ENCODE measurements around the gene FGFR2.

DNA sequence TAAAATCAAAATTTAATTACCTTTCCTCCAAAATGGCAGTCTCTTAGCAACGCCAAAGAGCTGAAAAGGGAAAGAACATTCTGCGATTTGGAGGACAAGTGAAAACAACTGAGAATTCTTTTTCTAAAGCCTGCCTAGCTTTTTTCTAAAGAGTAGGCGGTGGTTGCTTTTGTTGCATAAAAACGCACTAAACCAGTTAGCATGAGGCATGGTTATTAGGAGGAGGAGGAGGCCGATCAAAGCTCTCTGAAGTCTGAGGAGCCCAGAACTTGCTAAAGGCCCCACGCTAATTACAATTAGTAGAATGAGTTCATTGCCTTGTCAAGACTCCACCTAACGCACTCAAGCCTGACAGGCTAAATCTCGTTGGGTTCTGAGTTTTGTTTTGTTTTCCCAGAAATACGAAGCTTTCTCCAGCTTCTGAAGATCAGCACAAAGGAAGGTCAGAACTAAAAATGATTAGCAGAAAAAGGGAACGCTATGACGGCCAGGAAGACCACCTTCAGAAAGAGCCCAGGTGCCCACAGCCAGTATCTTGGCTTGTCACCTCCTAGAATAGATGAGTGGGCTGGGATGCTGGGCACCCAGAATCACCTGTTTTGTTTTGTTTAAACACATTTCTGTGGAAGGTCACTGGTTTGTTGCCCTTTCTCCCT lies 72.0 kb downstream of the FGFR2 start:
- TF ChIP-seq, protein P1, sequence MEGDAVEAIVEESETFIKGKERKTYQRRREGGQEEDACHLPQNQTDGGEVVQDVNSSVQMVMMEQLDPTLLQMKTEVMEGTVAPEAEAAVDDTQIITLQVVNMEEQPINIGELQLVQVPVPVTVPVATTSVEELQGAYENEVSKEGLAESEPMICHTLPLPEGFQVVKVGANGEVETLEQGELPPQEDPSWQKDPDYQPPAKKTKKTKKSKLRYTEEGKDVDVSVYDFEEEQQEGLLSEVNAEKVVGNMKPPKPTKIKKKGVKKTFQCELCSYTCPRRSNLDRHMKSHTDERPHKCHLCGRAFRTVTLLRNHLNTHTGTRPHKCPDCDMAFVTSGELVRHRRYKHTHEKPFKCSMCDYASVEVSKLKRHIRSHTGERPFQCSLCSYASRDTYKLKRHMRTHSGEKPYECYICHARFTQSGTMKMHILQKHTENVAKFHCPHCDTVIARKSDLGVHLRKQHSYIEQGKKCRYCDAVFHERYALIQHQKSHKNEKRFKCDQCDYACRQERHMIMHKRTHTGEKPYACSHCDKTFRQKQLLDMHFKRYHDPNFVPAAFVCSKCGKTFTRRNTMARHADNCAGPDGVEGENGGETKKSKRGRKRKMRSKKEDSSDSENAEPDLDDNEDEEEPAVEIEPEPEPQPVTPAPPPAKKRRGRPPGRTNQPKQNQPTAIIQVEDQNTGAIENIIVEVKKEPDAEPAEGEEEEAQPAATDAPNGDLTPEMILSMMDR (IDR thresholded peaks at IDR 0.05; ENCODE audit: low read depth, low read length, missing input control), result no peak
- no peak for TF ChIP-seq RAD21 (IDR thresholded peaks at IDR 0.05)
- TF ChIP-seq, protein P2, sequence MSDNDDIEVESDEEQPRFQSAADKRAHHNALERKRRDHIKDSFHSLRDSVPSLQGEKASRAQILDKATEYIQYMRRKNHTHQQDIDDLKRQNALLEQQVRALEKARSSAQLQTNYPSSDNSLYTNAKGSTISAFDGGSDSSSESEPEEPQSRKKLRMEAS (IDR thresholded peaks at IDR 0.05), result no peak
- TF ChIP-seq, protein P3, sequence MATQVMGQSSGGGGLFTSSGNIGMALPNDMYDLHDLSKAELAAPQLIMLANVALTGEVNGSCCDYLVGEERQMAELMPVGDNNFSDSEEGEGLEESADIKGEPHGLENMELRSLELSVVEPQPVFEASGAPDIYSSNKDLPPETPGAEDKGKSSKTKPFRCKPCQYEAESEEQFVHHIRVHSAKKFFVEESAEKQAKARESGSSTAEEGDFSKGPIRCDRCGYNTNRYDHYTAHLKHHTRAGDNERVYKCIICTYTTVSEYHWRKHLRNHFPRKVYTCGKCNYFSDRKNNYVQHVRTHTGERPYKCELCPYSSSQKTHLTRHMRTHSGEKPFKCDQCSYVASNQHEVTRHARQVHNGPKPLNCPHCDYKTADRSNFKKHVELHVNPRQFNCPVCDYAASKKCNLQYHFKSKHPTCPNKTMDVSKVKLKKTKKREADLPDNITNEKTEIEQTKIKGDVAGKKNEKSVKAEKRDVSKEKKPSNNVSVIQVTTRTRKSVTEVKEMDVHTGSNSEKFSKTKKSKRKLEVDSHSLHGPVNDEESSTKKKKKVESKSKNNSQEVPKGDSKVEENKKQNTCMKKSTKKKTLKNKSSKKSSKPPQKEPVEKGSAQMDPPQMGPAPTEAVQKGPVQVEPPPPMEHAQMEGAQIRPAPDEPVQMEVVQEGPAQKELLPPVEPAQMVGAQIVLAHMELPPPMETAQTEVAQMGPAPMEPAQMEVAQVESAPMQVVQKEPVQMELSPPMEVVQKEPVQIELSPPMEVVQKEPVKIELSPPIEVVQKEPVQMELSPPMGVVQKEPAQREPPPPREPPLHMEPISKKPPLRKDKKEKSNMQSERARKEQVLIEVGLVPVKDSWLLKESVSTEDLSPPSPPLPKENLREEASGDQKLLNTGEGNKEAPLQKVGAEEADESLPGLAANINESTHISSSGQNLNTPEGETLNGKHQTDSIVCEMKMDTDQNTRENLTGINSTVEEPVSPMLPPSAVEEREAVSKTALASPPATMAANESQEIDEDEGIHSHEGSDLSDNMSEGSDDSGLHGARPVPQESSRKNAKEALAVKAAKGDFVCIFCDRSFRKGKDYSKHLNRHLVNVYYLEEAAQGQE (IDR thresholded peaks at IDR 0.05), result no peak
- no peak for TF ChIP-seq YY1 (IDR thresholded peaks at IDR 0.05)
- no peak for TF ChIP-seq SP1 (IDR thresholded peaks at IDR 0.05)
- no peak for TF ChIP-seq FOXA1 (IDR thresholded peaks at IDR 0.05)
- TF ChIP-seq TAF1 (conservative IDR thresholded peaks at IDR 0.05), result no peak
- TF ChIP-seq JUND (IDR thresholded peaks at IDR 0.05), result no peak
- TF ChIP-seq HNF4A (conservative IDR thresholded peaks at IDR 0.05), result no peak
- TF ChIP-seq GABPA (IDR thresholded peaks at IDR 0.05 in 1 of 2, conservative IDR thresholded peaks at IDR 0.05 in 1 of 2), result no peak
- no peak for TF ChIP-seq HNF4G (IDR thresholded peaks at IDR 0.05)
- TF ChIP-seq, protein P4, sequence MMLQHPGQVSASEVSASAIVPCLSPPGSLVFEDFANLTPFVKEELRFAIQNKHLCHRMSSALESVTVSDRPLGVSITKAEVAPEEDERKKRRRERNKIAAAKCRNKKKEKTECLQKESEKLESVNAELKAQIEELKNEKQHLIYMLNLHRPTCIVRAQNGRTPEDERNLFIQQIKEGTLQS (IDR thresholded peaks at IDR 0.05), result no peak

Measured in liver (tissue), 3 donors.